Activated gamma-delta T cell (primary cell): ENCODE results near the gene ARHGEF19.

Experiments
- DNase-seq: peaks from one replicate; lab custom pipeline; 2025; lab: John Stamatoyannopoulos, UW

The ARHGEF19 gene

GRCh38 chr1:16149146-16149545, 63.3 kb downstream of the ARHGEF19 start:
- DNase-seq = no peak

- DNase-seq = no peak
Measured at GRCh38 chr1:16148329-16149092, 63.9 kb downstream of the ARHGEF19 start.
